Common myeloid progenitor, CD34-positive (primary cell): ENCODE data around the gene ADAM15.

ENCODE experiments used
- CTCF ChIA-PET: fragments of 350-600 bp; sonication (Branson Sonifier 250); formaldehyde crosslinking; loops from one replicate; lab custom pipeline; 2021; ENCODE audit warnings: antibody characterized with exemption; lab: Charles Lee
- POLR2A ChIA-PET: fragments of 350-600 bp; sonication (Branson Sonifier 250); formaldehyde crosslinking; loops from one replicate; lab custom pipeline; 2021; ENCODE audit warnings: antibody characterized with exemption; lab: Charles Lee
- DNase-seq, 3 donors: peaks; one replicate each; pipeline versions ENCODE4 v3.0.0 to v3.0.0-alpha.2; 2013
- H3K27ac ChIP-seq, 2 experiments: 1 replicate in 1 of 2; 2 replicates in 1 of 2; pipeline ENCODE4 v1.7.0; 2013; ENCODE audit warnings: inconsistent platforms in 2 of 2, low read length in 2 of 2, mild to moderate bottlenecking in 2 of 2, low read depth in 1 of 2, moderate library complexity in 1 of 2; ENCODE audit not compliant: severe bottlenecking in 2 of 2, insufficient read depth in 1 of 2, poor library complexity in 1 of 2
- H3K27me3 ChIP-seq, 5 experiments: replicated peaks in 2 of 5; 1 replicate in 3 of 5; 2 replicates in 2 of 5; pipeline versions ENCODE4 v1.6.1 to v1.7.0; 2013; ENCODE audit warnings: low read length in 4 of 5, mild to moderate bottlenecking in 2 of 5, moderate library complexity in 2 of 5, inconsistent platforms in 1 of 5; ENCODE audit not compliant: insufficient read depth in 5 of 5, control insufficient read depth in 4 of 5
- H3K36me3 ChIP-seq, 4 experiments: 1 replicate in 2 of 4; 2 replicates in 2 of 4; pipeline versions ENCODE4 v1.6.1 to v1.7.0; 2013; ENCODE audit warnings: low read length in 3 of 4, control low read depth in 1 of 4, mild to moderate bottlenecking in 1 of 4; ENCODE audit not compliant: control insufficient read depth in 4 of 4, insufficient read depth in 4 of 4
- H3K4me1 ChIP-seq, 4 experiments: 1 replicate in 3 of 4; 2 replicates in 1 of 4; pipeline versions ENCODE4 v1.6.1 to v1.7.1; 2013; ENCODE audit warnings: low read length in 3 of 4, mild to moderate bottlenecking in 3 of 4, control low read depth in 1 of 4, inconsistent platforms in 1 of 4, moderate library complexity in 1 of 4; ENCODE audit not compliant: control insufficient read depth in 4 of 4, insufficient read depth in 4 of 4; ENCODE audit errors: control extremely low read depth in 1 of 4
- H3K4me3 ChIP-seq, 7 experiments: 1 replicate in 4 of 7; 2 replicates in 3 of 7; pipeline versions ENCODE4 v1.5.1 to v1.7.0; 2013; ENCODE audit warnings: mild to moderate bottlenecking in 7 of 7, low read length in 6 of 7, moderate library complexity in 6 of 7, inconsistent platforms in 2 of 7, low read depth in 2 of 7, control low read depth in 1 of 7; ENCODE audit not compliant: insufficient read depth in 4 of 7, control insufficient read depth in 1 of 7; ENCODE audit errors: extremely low read depth in 1 of 7
- H3K9me3 ChIP-seq, 5 experiments: 1 replicate in 4 of 5; 2 replicates in 1 of 5; pipeline versions ENCODE4 v1.6.1 to v1.7.1; 2013; ENCODE audit warnings: low read length in 4 of 5, mild to moderate bottlenecking in 2 of 5, inconsistent platforms in 1 of 5, low read depth in 1 of 5, moderate library complexity in 1 of 5; ENCODE audit not compliant: control insufficient read depth in 4 of 5, insufficient read depth in 2 of 5; ENCODE audit errors: control extremely low read depth in 1 of 5
- WGBS: methylation state at CpG from one replicate; pipeline ENCODE4 v1.1.5; 2013; ENCODE audit not compliant: insufficient coverage; 5-methylcytosine and 5-hydroxymethylcytosine counted together

Gene ADAM15

DNA sequence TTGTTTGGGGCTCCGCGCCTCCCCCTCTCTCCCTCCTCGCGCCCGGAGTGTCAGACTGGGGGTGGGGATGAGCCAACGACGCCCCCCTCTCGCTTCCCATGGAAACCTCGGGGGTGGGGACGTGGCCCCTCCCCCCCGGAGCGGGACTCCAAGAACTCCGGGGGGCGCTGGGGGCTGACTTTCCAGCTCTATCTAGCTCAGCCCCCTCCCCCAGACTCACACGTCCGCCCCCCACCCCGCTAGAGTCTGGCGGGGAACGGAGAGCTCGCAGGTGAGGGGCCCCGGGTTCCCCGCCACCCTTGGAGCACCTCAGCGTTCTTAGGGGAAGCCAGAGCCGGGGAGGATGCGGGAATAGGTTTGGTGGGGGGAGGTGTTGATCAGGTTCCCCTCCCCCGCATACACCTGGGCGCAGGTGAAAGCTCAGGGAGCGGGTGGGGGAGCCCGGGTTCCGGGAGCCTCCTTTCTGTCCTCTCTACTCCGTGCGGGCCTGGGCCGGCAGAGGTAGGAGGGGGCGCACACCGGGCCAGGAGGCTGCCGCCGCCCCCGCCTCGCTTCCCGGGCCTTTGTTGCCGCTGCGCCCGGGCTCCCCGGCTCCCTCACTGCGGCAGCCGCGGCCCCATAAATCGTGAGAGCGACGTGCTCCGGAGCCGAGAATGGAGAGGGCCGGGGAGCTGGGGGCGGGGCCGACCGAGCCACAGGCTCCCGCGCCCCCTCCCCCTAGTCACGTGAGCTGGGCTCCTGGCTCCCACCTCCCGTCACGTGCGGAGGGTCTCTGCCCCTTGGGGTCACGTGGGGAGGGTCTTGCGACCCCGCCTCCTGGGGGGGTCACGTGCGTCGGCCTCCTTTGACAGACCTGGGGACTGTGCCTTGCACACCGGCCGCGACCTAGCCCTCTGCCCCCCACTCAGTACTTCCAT lies 29.5 kb downstream of the ADAM15 start:
- ChIA-PET POLR2A (no interaction called here), CTCF (interaction anchor here (0.7 to 11.6 kb wide), 7 partner anchors 9 to 81 kb away, joined by 3 to 121 read pairs (median 3); partner anchors contain the start of gene EFNA4)
- 0% methylated on average over 31 of the region's 71 CpGs for WGBS
- Histone ChIP-seq H3K4me1 (peaks cover 3 to 65% (median 63%) of the 10 kb centered on the region in 4 experiments), H3K9me3 (no peaks in the 10 kb centered on the region), H3K27ac (no peak overlapping the region), H3K27me3 (peaks cover 0 to 63% (median 37%) of the 10 kb centered on the region in 5 experiments), H3K4me3 (peak overlapping the region; percentile 5 to 62 (median 47)), H3K36me3 (no peaks in the 10 kb centered on the region)
- DNase-seq, result peak in 2 of 3 donors; percentile 74 to 76

DNA sequence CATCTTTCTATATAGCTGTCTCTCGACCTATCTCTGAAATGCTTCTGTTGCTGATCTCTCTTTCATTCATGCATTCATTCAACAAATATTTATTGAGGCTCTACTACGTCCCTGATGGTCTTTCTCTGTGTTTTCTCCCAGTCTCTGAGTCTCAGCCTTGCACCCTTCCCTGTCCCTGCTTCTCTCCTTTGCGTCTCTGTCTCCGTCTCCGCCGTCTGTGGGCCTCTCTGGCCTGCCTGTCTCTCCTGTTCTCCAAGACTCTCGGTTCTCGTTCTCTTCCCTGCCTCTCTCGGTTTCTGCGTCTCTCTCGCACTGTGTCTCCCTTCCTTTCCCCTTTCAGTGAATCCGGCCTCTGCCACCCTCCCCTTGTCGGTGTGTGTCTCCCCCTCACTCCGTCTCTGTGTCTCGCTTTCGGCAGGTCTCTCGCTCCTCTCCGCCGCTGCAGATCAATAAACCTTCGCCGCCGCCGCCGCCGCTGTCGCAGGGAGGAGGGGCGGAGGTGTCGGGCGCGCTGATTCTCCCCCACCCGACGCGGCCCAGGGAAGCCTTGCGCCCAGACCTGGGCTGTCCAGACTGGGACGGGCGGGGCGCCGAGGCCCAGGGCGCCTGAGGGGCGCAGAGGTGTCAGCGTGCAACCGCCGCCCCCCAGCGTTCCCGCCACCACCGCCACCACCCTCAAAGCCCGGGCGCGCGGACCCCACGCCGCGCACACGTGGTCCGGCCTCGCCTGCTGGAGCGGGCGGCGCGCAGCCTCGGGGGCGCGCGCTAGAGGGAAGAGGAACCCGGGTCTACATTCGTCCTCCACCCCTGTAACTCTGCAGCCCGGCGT lies 30.6 kb downstream of the ADAM15 start:
- peak in 1 of 3 donors; percentile 40 for DNase-seq
- no peaks in the 10 kb centered on the region for H3K9me3 ChIP-seq
- H3K27me3 ChIP-seq, result peaks cover 0 to 63% (median 37%) of the 10 kb centered on the region in 5 experiments
- 4% methylated on average over 61 of the region's 68 CpGs for WGBS
- H3K27ac ChIP-seq, result no peak overlapping the region
- no peaks in the 10 kb centered on the region for H3K36me3 ChIP-seq
- peak overlapping the region in 6 of 7 experiments; percentile 7 to 58 (median 33) for H3K4me3 ChIP-seq
- ChIA-PET CTCF (interaction anchor here (0.7 to 11.6 kb wide), 10 partner anchors 10 to 82 kb away, joined by 3 to 168 read pairs (median 4); partner anchors contain the start of genes ADAM15 and EFNA4), POLR2A (no interaction called here)
- peaks cover 3 to 75% (median 73%) of the 10 kb centered on the region in 4 experiments for H3K4me1 ChIP-seq

DNA sequence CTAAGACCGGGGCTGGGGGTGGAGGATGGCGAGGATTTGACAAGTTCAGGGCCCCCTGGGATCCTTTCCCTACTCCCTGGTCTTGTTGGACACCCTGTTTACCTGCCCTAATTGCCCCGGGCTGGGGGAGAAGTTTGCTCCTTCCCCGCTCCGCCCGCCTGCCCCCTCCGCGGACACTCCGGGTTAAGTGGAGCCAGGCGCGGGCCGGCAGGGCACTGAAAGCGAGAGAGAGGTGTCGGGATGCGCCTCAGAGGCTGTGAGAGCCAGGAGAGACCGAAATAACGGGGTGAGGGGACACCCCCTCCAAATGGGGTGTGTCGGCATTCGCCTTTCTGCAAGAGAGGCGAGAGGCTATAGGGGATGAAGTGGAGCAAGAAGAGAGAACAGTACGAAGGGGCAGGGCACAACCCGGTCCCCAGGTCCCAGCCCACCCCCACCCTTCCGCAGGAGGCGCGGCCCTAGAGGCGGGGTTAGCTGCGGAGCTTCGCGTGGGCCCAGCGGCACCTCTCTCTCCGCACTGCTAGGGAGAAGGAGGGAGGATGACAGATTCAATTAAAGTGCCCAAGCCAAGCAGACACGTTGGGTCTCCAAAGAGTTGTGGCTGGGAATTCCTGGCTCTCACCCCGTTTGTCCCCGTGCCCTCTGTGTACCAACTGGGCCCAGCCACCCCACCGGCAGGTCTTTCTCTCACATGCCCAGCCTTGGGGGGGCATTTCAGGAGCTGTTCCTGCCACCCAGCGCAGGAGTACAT lies 31.4 kb downstream of the ADAM15 start:
- H3K4me1 ChIP-seq, result peaks cover 3 to 83% (median 78%) of the 10 kb centered on the region in 4 experiments
- no peak overlapping the region for H3K27ac ChIP-seq
- ChIA-PET POLR2A (no interaction called here), CTCF (interaction anchor here (0.9 to 5.5 kb wide), 4 partner anchors 9 to 24 kb away, joined by 3 to 168 read pairs (median 6); partner anchors contain the start of genes ADAM15 and EFNA4)
- 3% methylated on average over 30 of the region's 36 CpGs for WGBS
- no peaks in the 10 kb centered on the region for H3K36me3 ChIP-seq
- peak in 1 of 3 donors; percentile 36 for DNase-seq
- peak overlapping the region in 5 of 7 experiments; percentile 10 to 58 (median 34) for H3K4me3 ChIP-seq
- no peaks in the 10 kb centered on the region for H3K9me3 ChIP-seq
- H3K27me3 ChIP-seq, result peaks cover 0 to 63% (median 37%) of the 10 kb centered on the region in 5 experiments

DNA sequence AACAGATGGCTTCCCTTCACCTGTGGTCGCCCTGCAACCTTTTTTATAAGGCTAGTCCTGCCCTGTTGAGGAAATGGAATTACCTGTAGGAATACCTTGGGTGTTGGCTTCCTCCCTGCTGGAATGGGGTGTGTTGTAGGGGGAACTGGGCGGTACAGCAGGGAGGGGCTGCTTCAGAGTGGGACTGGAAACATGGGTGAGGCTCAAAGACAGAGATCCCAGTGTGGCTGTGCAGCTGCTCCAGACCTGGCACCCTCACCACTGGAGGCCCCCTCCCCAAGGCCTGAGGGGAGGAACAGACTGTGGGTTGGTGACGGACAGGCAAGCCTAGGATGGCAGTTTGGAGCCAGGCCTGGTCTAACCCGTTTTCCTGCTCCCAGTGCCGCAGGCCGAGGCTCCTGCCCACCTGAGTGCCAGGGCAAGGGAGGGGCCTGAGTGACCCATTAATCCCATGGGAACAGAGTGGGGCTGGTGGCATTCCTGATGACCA lies 32.0 kb downstream of the ADAM15 start:
- H3K4me3 ChIP-seq, result peak overlapping the region in 2 of 7 experiments; percentile 34 to 57
- CTCF ChIA-PET, result interaction anchor here (0.9 to 5.5 kb wide), 7 partner anchors 8 to 68 kb away, joined by 3 to 168 read pairs (median 4); partner anchors contain the start of genes ADAM15 and EFNA4

DNA sequence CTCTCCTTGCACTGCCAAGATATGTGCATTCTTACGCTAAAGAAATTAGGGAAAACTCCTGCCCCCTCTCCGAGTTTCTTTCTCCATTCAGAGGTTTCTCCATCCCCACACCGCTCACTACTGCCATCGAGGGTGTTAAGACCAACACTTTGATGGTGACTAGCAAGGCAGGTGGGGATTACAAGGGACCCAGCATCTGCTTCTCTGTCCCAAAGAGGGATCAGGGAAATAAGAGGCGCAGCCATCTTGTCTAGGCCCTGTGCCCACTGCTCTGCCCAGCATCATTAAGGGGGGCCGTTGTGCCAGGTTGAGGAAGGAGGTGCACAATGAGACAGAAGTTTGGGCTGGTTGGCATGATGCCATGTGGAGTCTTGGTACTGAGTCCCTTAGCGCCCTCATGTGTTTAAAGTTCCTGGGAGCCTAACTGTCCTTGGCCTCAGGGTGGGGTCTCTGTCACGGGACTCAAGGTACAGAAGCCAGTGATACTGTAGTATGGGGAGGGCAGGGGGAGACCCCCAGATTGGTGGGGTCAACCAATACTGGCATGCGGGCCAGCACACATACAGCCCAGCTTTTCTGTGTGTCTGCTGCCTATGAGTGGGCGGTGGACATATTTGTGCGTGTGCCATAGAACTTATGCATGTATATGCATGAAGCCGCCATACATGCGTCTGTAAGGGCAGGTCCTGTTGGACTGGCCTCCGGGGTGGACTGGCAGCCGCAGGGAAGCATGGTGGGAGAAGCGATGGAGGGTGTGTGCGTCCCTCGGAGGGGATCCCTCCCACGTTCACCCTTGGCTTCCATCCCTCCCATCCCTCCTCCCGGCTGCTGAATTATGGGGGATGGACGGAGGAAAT lies 33.0 kb downstream of the ADAM15 start:
- Histone ChIP-seq H3K9me3 (no peaks in the 10 kb centered on the region), H3K36me3 (no peaks in the 10 kb centered on the region), H3K4me3 (peak overlapping the region in 6 of 7 experiments; percentile 77 to 92 (median 83)), H3K4me1 (peaks cover 3 to 75% (median 70%) of the 10 kb centered on the region in 4 experiments), H3K27ac (no peak overlapping the region), H3K27me3 (peaks cover 0 to 50% (median 34%) of the 10 kb centered on the region in 5 experiments)
- 53% methylated on average over 11 of the region's 21 CpGs for WGBS
- CTCF ChIA-PET, result interaction anchor here (1.0 to 5.5 kb wide), 19 partner anchors 9 to 140 kb away, joined by 3 to 168 read pairs (median 7); partner anchors contain the start of genes ADAM15, EFNA4, KRTCAP2 and SLC50A1
- peak in 2 of 3 donors; percentile 67 to 70 for DNase-seq
- POLR2A ChIA-PET, result interaction anchor here (0.8 to 2.0 kb wide), 2 partner anchors 21 to 83 kb away, joined by 3 to 10 read pairs; partner anchors contain the start of gene EFNA4

More for the DNA sequence above, 32.0 kb downstream of the ADAM15 start:
- peaks cover 3 to 84% (median 77%) of the 10 kb centered on the region in 4 experiments for H3K4me1 ChIP-seq
- no peaks in the 10 kb centered on the region for H3K9me3 ChIP-seq
- H3K27me3 ChIP-seq, result peaks cover 0 to 58% (median 37%) of the 10 kb centered on the region in 5 experiments
- H3K36me3 ChIP-seq, result no peaks in the 10 kb centered on the region
- 78% methylated on average over 5 of the region's 6 CpGs for WGBS
- H3K27ac ChIP-seq, result no peak overlapping the region
- POLR2A ChIA-PET, result no interaction called here
- no peak for DNase-seq
